Smooth muscle cell (in vitro differentiated cells): ENCODE data around the gene ZNF561. TPM values are rescaled to one million over a fixed set of nuclear protein-coding genes. Genes with fewer than 3 reads are reported as not detected.
"Not testable (repeated sequence)": the region's sequence is repeated elsewhere in the genome, so short reads cannot be mapped to it uniquely, and the experiment has no call there.

Experiments
- DNase-seq: peaks from one replicate; lab custom pipeline; 2025; ENCODE audit not compliant: unreplicated experiment; lab: John Stamatoyannopoulos, UW
- H2AFZ ChIP-seq: fragments of 200-600 bp; sonication (generic); 2 replicates; pipeline ENCODE4 v1.6.0; 2016; ENCODE audit warnings: antibody characterized with exemption, low read depth, mild to moderate bottlenecking
- H3F3A ChIP-seq: fragments of 200-600 bp; sonication (generic); 2 replicates; pipeline ENCODE4 v1.6.0; 2017; ENCODE audit warnings: antibody characterized with exemption, low read depth
- H3K27ac ChIP-seq: fragments of 200-600 bp; sonication (generic); 2 replicates; pipeline ENCODE4 v1.5.1; 2016; ENCODE audit warnings: low read depth, mild to moderate bottlenecking
- H3K27me3 ChIP-seq: fragments of 200-600 bp; sonication (generic); 2 replicates; pipeline ENCODE4 v1.6.1; 2016; ENCODE audit warnings: low read depth, mild to moderate bottlenecking
- H3K36me3 ChIP-seq: fragments of 200-600 bp; sonication (generic); 2 replicates; pipeline ENCODE4 v1.5.1; 2016; ENCODE audit warnings: low read depth
- H3K4me1 ChIP-seq: fragments of 200-600 bp; sonication (generic); 2 replicates; pipeline ENCODE4 v1.5.1; 2016; ENCODE audit warnings: low read depth
- H3K4me2 ChIP-seq: fragments of 200-600 bp; sonication (generic); 2 replicates; pipeline ENCODE4 v1.6.0; 2016; ENCODE audit warnings: mild to moderate bottlenecking
- H3K4me3 ChIP-seq: fragments of 200-600 bp; sonication (generic); 2 replicates; pipeline ENCODE4 v1.5.1; 2016; ENCODE audit warnings: mild to moderate bottlenecking
- H3K79me2 ChIP-seq: fragments of 200-600 bp; sonication (generic); 2 replicates; pipeline ENCODE4 v1.6.0; 2016; ENCODE audit warnings: low read depth, mild to moderate bottlenecking
- H3K9ac ChIP-seq: fragments of 200-600 bp; sonication (generic); 2 replicates; pipeline ENCODE4 v1.6.0; 2016; ENCODE audit warnings: low read depth
- H3K9me3 ChIP-seq: fragments of 200-600 bp; sonication (generic); replicated peaks from 2 replicates; pipeline ENCODE4 v1.5.1; 2016; ENCODE audit warnings: low read depth
- H4K20me1 ChIP-seq: fragments of 200-600 bp; sonication (generic); 2 replicates; pipeline ENCODE4 v1.6.0; 2016; ENCODE audit warnings: low read depth
- CTCF ChIP-seq: fragments of 200-600 bp; sonication (generic); IDR thresholded peaks from 2 replicates; pipeline ENCODE4 v1.5.1; 2017; ENCODE audit warnings: borderline replicate concordance, mild to moderate bottlenecking, antibody characterized with exemption; ENCODE audit not compliant: insufficient read depth, poor library complexity, severe bottlenecking
- WGBS: methylation state at CpG from one replicate; pipeline ENCODE4 v1.1.7; 2016; ENCODE audit warnings: low lambda C conversion rate; 5-methylcytosine and 5-hydroxymethylcytosine counted together
- polyA plus RNA-seq: library from polyadenylated mRNA; unstranded; fragments of >200 nt; fragmentation: Nextera tagmentation; extraction: Ambion mirVana; gene quantifications from 2 replicates; pipeline ENCODE4 v1.2.1, GENCODE V29; 2016
- total RNA-seq: library from RNA; depleted of rRNA; stranded (reverse); fragments of >200 nt; gene quantifications from 2 replicates; pipeline ENCODE4 v1.2.3, GENCODE V29; 2014

ZNF561 gene
- total and polyA plus RNA-seq, 2 experiments from 2014 or later, result 27.1 to 64.2 TPM

DNA sequence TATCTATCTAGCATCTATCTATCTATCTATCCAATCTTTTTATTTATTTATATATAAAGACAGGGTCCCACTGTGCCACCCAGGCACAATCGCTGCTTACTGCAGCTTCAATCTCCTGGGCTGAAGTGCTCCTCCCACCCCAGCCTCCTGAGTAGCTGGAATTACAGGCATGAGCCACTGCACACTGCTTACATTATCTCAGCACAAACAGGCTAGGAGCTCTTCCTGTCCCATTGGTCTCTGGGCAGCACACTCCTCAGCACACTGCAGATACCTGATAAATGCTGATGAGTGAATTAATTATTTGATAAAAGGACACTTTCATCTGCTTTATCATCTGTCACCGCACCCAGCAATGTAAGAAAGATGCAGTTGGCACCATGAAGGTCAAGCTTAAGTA is 37.7 kb upstream of the ZNF561 start:
- Histone ChIP-seq H3F3A (no peaks in the 10 kb centered on the region), H3K9ac (no peak overlapping the region), H3K36me3 (no peaks in the 10 kb centered on the region), H3K27ac (no peak overlapping the region), H2AFZ (no peak overlapping the region), H3K4me2 (no peak overlapping the region), H3K4me3 (no peak overlapping the region), H3K27me3 (no peaks in the 10 kb centered on the region), H4K20me1 (no peaks in the 10 kb centered on the region), H3K4me1 (no peaks in the 10 kb centered on the region), H3K79me2 (no peaks in the 10 kb centered on the region), H3K9me3 (no peaks in the 10 kb centered on the region)
- no peak for TF ChIP-seq CTCF
- no peak for DNase-seq
- 95% methylated on average over 2 of the region's 2 CpGs for WGBS

- not testable (repeated sequence) for H3K79me2 ChIP-seq, H3K4me2 ChIP-seq, H3K27ac ChIP-seq, DNase-seq, H3K4me3 ChIP-seq, H3K4me1 ChIP-seq, H2AFZ ChIP-seq, H3K27me3 ChIP-seq, H3K9ac ChIP-seq, H4K20me1 ChIP-seq, H3F3A ChIP-seq
- Histone ChIP-seq H3K36me3 (peaks cover 14% of the 10 kb centered on the region), H3K9me3 (peaks cover 19% of the 10 kb centered on the region)
- 97% methylated on average over 5 of the region's 5 CpGs for WGBS
These were observed 32.1 kb upstream of the ZNF561 start for GRCh38 chr19:9653066-9653555.

DNA sequence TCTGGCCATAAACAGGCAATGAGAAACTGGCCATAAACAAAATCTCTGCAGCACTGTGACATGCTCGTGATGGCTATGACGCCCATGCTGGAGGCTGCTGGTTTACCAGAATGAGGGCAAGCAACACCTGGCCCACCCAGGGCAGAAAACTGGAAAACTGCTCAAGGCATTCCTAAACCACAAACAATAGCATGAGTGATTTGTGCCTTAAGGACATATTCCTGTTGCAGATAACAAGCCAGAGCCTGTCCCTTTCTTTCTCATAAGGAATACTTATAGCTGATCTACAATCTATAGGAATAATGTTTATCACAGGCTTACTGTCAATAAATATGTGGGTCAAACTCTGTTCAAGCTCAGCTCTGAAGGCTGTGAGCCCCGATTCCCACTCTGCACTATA is 30.4 kb upstream of the ZNF561 start:
- H3F3A ChIP-seq, H3K79me2 ChIP-seq, H3K9ac ChIP-seq, H3K27ac ChIP-seq, H3K4me1 ChIP-seq, H3K27me3 ChIP-seq, H3K4me3 ChIP-seq, H4K20me1 ChIP-seq, H2AFZ ChIP-seq, DNase-seq, H3K4me2 ChIP-seq: not testable (repeated sequence)
- WGBS, result 99% methylated on average over 3 of the region's 3 CpGs
- Histone ChIP-seq H3K9me3 (peaks cover 19% of the 10 kb centered on the region), H3K36me3 (peaks cover 14% of the 10 kb centered on the region)

DNA sequence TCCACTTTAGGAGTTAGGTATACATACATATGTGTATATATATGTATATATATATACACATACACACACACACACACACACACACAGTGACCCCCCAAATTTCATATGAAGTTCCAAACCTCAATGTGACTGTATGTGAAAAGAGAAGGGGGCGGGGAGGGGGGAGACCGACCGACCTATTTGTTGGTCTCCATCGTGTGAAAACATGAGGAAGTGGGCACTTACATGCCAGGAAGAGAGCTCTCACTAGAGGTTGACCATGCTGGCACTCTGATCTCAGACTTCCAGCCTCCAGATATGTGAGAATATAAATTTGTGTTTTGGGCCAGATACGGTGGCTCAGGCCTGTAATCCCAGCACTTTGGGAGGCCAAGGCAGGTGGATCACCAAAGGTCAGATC is 29.3 kb upstream of the ZNF561 start:
- Histone ChIP-seq H3K27me3 (no peaks in the 10 kb centered on the region), H3F3A (no peaks in the 10 kb centered on the region), H4K20me1 (no peaks in the 10 kb centered on the region), H3K27ac (no peak overlapping the region), H3K9ac (no peak overlapping the region), H3K4me1 (no peaks in the 10 kb centered on the region), H3K79me2 (no peaks in the 10 kb centered on the region), H3K9me3 (peaks cover 19% of the 10 kb centered on the region), H3K4me3 (no peak overlapping the region), H3K36me3 (peaks cover 18% of the 10 kb centered on the region), H2AFZ (no peak overlapping the region), H3K4me2 (no peak overlapping the region)
- no peak for DNase-seq
- WGBS, result 93% methylated on average over 5 of the region's 5 CpGs
- no peak for TF ChIP-seq CTCF

DNA sequence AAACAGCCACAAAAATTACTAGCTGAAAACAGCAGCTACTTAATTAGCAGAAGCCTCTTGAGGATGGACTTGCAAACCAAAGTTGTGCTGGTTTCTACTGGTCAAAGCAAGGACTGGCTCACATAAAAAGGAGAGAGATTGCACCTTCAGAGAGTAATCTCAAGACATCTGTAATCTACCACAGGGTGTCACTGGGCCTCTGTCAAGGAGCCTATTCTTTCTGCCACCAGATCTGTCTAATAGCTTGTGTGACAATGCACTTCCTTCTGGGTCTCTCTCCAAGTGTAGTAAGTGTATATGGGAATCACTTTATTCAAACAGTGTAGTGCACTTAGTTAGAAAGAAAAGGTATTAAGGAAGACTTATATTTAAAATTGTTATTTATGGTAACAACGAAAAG is 24.4 kb upstream of the ZNF561 start:
- no peak overlapping the region for H3K4me2 ChIP-seq
- no peak overlapping the region for H3K4me3 ChIP-seq
- no peaks in the 10 kb centered on the region for H3K4me1 ChIP-seq
- H3F3A ChIP-seq, result no peaks in the 10 kb centered on the region
- no peaks in the 10 kb centered on the region for H3K79me2 ChIP-seq
- H2AFZ ChIP-seq, result no peak overlapping the region
- no peaks in the 10 kb centered on the region for H3K9me3 ChIP-seq
- no peak for DNase-seq
- H3K27me3 ChIP-seq, result no peaks in the 10 kb centered on the region
- H3K36me3 ChIP-seq, result peaks cover 5% of the 10 kb centered on the region
- TF ChIP-seq CTCF, result no peak
- no peak overlapping the region for H3K9ac ChIP-seq
- no peaks in the 10 kb centered on the region for H4K20me1 ChIP-seq
- H3K27ac ChIP-seq, result no peak overlapping the region
- WGBS, result 87% methylated on average over 1 of the region's 1 CpG
